ENCODE measurements around the gene FAM234B. TPM values are rescaled to one million over a fixed set of nuclear protein-coding genes. Genes with fewer than 3 reads are reported as not detected.

The FAM234B gene
- total and polyA plus RNA-seq, 2 donors from 2014 or later = 9.6 TPM

DNA sequence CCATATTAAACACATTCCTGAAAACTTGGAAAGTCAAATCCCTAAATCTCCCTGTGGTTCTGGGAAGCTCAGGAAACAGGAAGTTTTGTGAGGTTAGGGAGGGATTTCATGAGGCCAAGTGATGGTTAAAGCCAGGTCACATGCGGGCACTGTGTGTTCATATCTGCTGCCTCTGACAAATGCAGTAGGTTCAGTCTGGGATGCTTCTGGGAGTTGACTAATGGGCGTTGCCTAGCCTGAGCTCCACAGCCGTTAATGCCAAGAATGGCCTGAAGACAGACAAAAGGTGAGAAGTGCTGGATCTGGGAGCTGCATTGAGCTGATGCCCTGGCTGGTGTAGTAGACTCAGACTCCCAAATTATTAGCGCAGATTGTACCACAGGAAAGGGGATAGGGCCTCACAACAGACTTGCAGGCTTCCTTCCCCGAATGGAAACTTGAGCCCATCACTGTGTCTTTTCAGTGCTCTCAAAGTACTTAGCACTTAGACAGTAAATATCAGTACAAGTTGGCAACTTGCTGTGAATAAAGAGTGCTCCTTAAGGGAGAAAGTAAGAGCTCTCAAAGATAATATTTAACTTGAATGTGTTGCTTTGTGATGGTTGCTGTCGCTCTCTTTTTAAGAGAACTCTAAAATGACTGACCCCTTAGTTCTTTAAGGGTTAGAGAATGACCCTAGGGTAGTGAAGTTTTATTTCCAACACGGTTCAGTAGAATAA, 41.9 kb downstream of the FAM234B start:
- intact Hi-C loops (cut with DNase I) = no loop called here
- Histone ChIP-seq H3K36me3 (ENCODE audit: control insufficient read depth in 2 of 3, insufficient read depth in 3 of 3, low read length in 3 of 3) (no peaks in the 10 kb centered on the region), H3K4me1 (ENCODE audit: control insufficient read depth in 2 of 3, insufficient read depth in 2 of 3, low read depth in 1 of 3, low read length in 3 of 3) (peaks cover 0 to 2% (median 0%) of the 10 kb centered on the region in 3 donors), H3K27me3 (ENCODE audit: control insufficient read depth, insufficient read depth, low read length) (no peaks in the 10 kb centered on the region), H3K4me3 (ENCODE audit: low read length in 3 of 3) (no peak overlapping the region), H3K9ac (ENCODE audit: low read length in 3 of 3) (no peak overlapping the region), H3K9me3 (ENCODE audit: control insufficient read depth in 2 of 3, insufficient read depth in 1 of 3, low read length in 3 of 3) (no peaks in the 10 kb centered on the region), H3K27ac (ENCODE audit: low read depth in 2 of 2, low read length in 2 of 2) (no peak overlapping the region)
- no peak for DNase-seq
- no peak for FAIRE-seq
- TF ChIP-seq, protein P1, sequence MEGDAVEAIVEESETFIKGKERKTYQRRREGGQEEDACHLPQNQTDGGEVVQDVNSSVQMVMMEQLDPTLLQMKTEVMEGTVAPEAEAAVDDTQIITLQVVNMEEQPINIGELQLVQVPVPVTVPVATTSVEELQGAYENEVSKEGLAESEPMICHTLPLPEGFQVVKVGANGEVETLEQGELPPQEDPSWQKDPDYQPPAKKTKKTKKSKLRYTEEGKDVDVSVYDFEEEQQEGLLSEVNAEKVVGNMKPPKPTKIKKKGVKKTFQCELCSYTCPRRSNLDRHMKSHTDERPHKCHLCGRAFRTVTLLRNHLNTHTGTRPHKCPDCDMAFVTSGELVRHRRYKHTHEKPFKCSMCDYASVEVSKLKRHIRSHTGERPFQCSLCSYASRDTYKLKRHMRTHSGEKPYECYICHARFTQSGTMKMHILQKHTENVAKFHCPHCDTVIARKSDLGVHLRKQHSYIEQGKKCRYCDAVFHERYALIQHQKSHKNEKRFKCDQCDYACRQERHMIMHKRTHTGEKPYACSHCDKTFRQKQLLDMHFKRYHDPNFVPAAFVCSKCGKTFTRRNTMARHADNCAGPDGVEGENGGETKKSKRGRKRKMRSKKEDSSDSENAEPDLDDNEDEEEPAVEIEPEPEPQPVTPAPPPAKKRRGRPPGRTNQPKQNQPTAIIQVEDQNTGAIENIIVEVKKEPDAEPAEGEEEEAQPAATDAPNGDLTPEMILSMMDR (IDR thresholded peaks at IDR 0.05; ENCODE audit: borderline replicate concordance, extremely low read depth, insufficient read depth) = no peak

DNA sequence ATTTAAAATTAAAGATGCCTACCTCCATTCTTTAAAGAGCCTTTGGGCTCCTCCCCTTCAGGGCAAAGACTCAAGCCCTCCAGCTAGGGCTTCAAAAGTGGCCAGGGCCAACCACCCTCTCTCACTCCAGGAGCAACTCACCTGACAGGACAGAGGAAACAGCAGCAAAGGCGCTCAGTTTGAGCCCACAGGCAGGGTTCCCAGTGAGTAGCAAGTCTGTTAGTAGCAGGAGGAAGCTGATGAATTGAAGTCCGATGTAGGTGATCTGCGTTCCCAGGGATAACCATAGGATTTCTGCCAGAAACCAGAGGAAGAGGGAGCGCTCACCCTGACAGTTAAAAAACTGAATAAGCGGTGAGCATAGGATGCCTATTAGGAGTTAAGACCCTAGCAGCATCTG, 43.6 kb downstream of the FAM234B start:
- no peaks in the 10 kb centered on the region for H3K36me3 ChIP-seq (ENCODE audit: control insufficient read depth in 2 of 3, insufficient read depth in 3 of 3, low read length in 3 of 3)
- no peak overlapping the region for H3K4me3 ChIP-seq (ENCODE audit: low read length in 3 of 3)
- H3K27ac ChIP-seq (ENCODE audit: low read depth in 2 of 2, low read length in 2 of 2) = no peak overlapping the region
- H3K27me3 ChIP-seq (ENCODE audit: control insufficient read depth, insufficient read depth, low read length) = no peaks in the 10 kb centered on the region
- intact Hi-C loops (cut with DNase I) = no loop called here
- FAIRE-seq (no peak), DNase-seq (no peak)
- no peaks in the 10 kb centered on the region for H3K9me3 ChIP-seq (ENCODE audit: control insufficient read depth in 2 of 3, insufficient read depth in 1 of 3, low read length in 3 of 3)
- H3K4me1 ChIP-seq (ENCODE audit: control insufficient read depth in 2 of 3, insufficient read depth in 2 of 3, low read depth in 1 of 3, low read length in 3 of 3) = peaks cover 0 to 2% (median 0%) of the 10 kb centered on the region in 3 donors
- no peak overlapping the region for H3K9ac ChIP-seq (ENCODE audit: low read length in 3 of 3)
- TF ChIP-seq, protein P1 (IDR thresholded peaks at IDR 0.05; ENCODE audit: borderline replicate concordance, extremely low read depth, insufficient read depth) = no peak

DNA sequence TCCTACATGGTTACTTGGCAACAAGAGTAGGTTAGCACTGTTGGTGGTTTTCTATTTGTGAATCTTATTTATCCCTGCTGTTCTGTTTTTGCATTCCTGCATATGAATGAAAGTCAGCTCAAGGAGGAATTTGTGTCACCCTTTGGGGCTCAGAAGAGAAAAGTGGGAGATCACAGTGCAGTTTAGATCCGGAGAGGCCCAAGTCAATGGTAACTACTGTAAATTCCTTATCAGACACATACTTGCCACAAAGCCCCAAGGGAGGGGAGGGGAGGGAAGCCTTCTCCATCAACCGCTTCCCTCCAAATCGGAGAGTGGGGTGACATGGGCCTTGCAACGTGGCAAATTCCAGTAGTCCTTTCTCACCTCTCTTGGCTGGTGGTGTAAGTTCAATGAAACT, 44.3 kb downstream of the FAM234B start:
- DNase-seq (no peak), FAIRE-seq (no peak)
- no peak overlapping the region for H3K27ac ChIP-seq (ENCODE audit: low read depth in 2 of 2, low read length in 2 of 2)
- no peaks in the 10 kb centered on the region for H3K27me3 ChIP-seq (ENCODE audit: control insufficient read depth, insufficient read depth, low read length)
- intact Hi-C loops (cut with DNase I) = no loop called here
- no peak overlapping the region for H3K9ac ChIP-seq (ENCODE audit: low read length in 3 of 3)
- TF ChIP-seq, protein P1 (IDR thresholded peaks at IDR 0.05; ENCODE audit: borderline replicate concordance, extremely low read depth, insufficient read depth) = no peak
- H3K4me3 ChIP-seq (ENCODE audit: low read length in 3 of 3) = no peak overlapping the region
- no peaks in the 10 kb centered on the region for H3K9me3 ChIP-seq (ENCODE audit: control insufficient read depth in 2 of 3, insufficient read depth in 1 of 3, low read length in 3 of 3)
- peaks cover 0 to 2% (median 0%) of the 10 kb centered on the region in 3 donors for H3K4me1 ChIP-seq (ENCODE audit: control insufficient read depth in 2 of 3, insufficient read depth in 2 of 3, low read depth in 1 of 3, low read length in 3 of 3)
- no peaks in the 10 kb centered on the region for H3K36me3 ChIP-seq (ENCODE audit: control insufficient read depth in 2 of 3, insufficient read depth in 3 of 3, low read length in 3 of 3)
